ENCODE data around the gene RAB3C.

Gene RAB3C

GRCh38 chr5:58735637-58736036 lies 152.8 kb downstream of the RAB3C start:
- DNase-seq (ENCODE audit: low read depth), result no peak

GRCh38 chr5:58736214-58736613 lies 153.3 kb downstream of the RAB3C start:
- DNase-seq (ENCODE audit: low read depth), result no peak

- DNase-seq (ENCODE audit: low read depth), result no peak
Observed at GRCh38 chr5:58737671-58738070, 154.8 kb downstream of the RAB3C start.

- no peak for DNase-seq (ENCODE audit: low read depth)
Observed at GRCh38 chr5:58738336-58738735, 155.5 kb downstream of the RAB3C start.

GRCh38 chr5:58739051-58739450 lies 156.2 kb downstream of the RAB3C start:
- no peak for DNase-seq (ENCODE audit: low read depth)

GRCh38 chr5:58740956-58741355 lies 158.1 kb downstream of the RAB3C start:
- DNase-seq (ENCODE audit: low read depth), result no peak

GRCh38 chr5:58745350-58745749 lies 162.5 kb downstream of the RAB3C start:
- DNase-seq (ENCODE audit: low read depth), result no peak

- DNase-seq (ENCODE audit: low read depth), result no peak
Observed at GRCh38 chr5:58746321-58746720, 163.4 kb downstream of the RAB3C start.

- DNase-seq (ENCODE audit: low read depth), result no peak
Observed at GRCh38 chr5:58750036-58750435, 167.2 kb downstream of the RAB3C start.

- no peak for DNase-seq (ENCODE audit: low read depth)
Observed at GRCh38 chr5:58751222-58751837, 168.5 kb downstream of the RAB3C start.

- no peak for DNase-seq (ENCODE audit: low read depth)
Observed at GRCh38 chr5:58752104-58752503, 169.2 kb downstream of the RAB3C start.

- no peak for DNase-seq (ENCODE audit: low read depth)
Observed at GRCh38 chr5:58753446-58753845, 170.6 kb downstream of the RAB3C start.

GRCh38 chr5:58754250-58754649 lies 171.4 kb downstream of the RAB3C start:
- DNase-seq (ENCODE audit: low read depth), result no peak

GRCh38 chr5:58755397-58755796 lies 172.5 kb downstream of the RAB3C start:
- DNase-seq (ENCODE audit: low read depth), result no peak

GRCh38 chr5:58759745-58760144 lies 176.9 kb downstream of the RAB3C start:
- no peak for DNase-seq (ENCODE audit: low read depth)

- DNase-seq (ENCODE audit: low read depth), result no peak
Observed at GRCh38 chr5:58760222-58760621, 177.3 kb downstream of the RAB3C start.

GRCh38 chr5:58761407-58761806 lies 178.5 kb downstream of the RAB3C start:
- no peak for DNase-seq (ENCODE audit: low read depth)

GRCh38 chr5:58763390-58763789 lies 180.5 kb downstream of the RAB3C start:
- DNase-seq (ENCODE audit: low read depth), result no peak

GRCh38 chr5:58764199-58764598 lies 181.3 kb downstream of the RAB3C start:
- DNase-seq (ENCODE audit: low read depth), result no peak

GRCh38 chr5:58765058-58765457 lies 182.2 kb downstream of the RAB3C start:
- no peak for DNase-seq (ENCODE audit: low read depth)

- DNase-seq (ENCODE audit: low read depth), result no peak
Observed at GRCh38 chr5:58767104-58767503, 184.2 kb downstream of the RAB3C start.

GRCh38 chr5:58770136-58770535 lies 187.3 kb downstream of the RAB3C start:
- no peak for DNase-seq (ENCODE audit: low read depth)

- DNase-seq (ENCODE audit: low read depth), result no peak
Observed at GRCh38 chr5:58771796-58772195, 188.9 kb downstream of the RAB3C start.

GRCh38 chr5:58773744-58774441 lies 191.0 kb downstream of the RAB3C start:
- no peak for DNase-seq (ENCODE audit: low read depth)

Data from stimulated activated CD8-positive, alpha-beta memory T cell treated with anti-CD3 and anti-CD28 coated beads, Interleukin-4, amount 100 ng/mL, for 24 hours (primary cell).